GM19193 (cell line): ENCODE measurements around the gene RNLS.

Source experiments
- POLR2A ChIP-seq: IDR thresholded peaks from 4 replicates; pipeline ENCODE4 v1.6.1; 2011; ENCODE audit not compliant: insufficient read depth, insufficient read length; ENCODE audit errors: extremely low read depth

The RNLS gene

GRCh38 chr10:88450201-88450600 is 132.9 kb downstream of the RNLS start:
- no peak for TF ChIP-seq POLR2A

- TF ChIP-seq POLR2A, result no peak
Observed at GRCh38 chr10:88442716-88443115, 140.4 kb downstream of the RNLS start.

- no peak for TF ChIP-seq POLR2A
Observed at GRCh38 chr10:88440541-88440940, 142.6 kb downstream of the RNLS start.

- no peak for TF ChIP-seq POLR2A
Observed at GRCh38 chr10:88439932-88440331, 143.2 kb downstream of the RNLS start.

- TF ChIP-seq POLR2A, result no peak
Observed at GRCh38 chr10:88437411-88437810, 145.7 kb downstream of the RNLS start.

GRCh38 chr10:88433565-88434186 is 149.4 kb downstream of the RNLS start:
- TF ChIP-seq POLR2A, result no peak

GRCh38 chr10:88431103-88431502 is 152.0 kb downstream of the RNLS start:
- TF ChIP-seq POLR2A, result no peak

GRCh38 chr10:88428976-88429375 is 154.1 kb downstream of the RNLS start:
- no peak for TF ChIP-seq POLR2A

- TF ChIP-seq POLR2A, result no peak
Observed at GRCh38 chr10:88428442-88428841, 154.7 kb downstream of the RNLS start.

GRCh38 chr10:88427024-88427423 is 156.1 kb downstream of the RNLS start:
- no peak for TF ChIP-seq POLR2A

- no peak for TF ChIP-seq POLR2A
Observed at GRCh38 chr10:88424881-88425280, 158.2 kb downstream of the RNLS start.

- no peak for TF ChIP-seq POLR2A
Observed at GRCh38 chr10:88423732-88424131, 159.4 kb downstream of the RNLS start.

GRCh38 chr10:88421590-88421989 is 161.5 kb downstream of the RNLS start:
- no peak for TF ChIP-seq POLR2A

GRCh38 chr10:88418871-88419270 is 164.2 kb downstream of the RNLS start:
- TF ChIP-seq POLR2A, result no peak

GRCh38 chr10:88417387-88418030 is 165.6 kb downstream of the RNLS start:
- TF ChIP-seq POLR2A, result no peak

- TF ChIP-seq POLR2A, result no peak
Observed at GRCh38 chr10:88416801-88417200, 166.3 kb downstream of the RNLS start.
